GM12875 (cell line): ENCODE measurements around the gene CLIP4.

Experiments
- H3K4me3 ChIP-seq: one replicate; pipeline ENCODE4 v1.5.1; 2011; ENCODE audit warnings: low read depth, low read length, control low read depth
- CTCF ChIP-seq: IDR thresholded peaks from 2 replicates; pipeline ENCODE4 v1.5.1; 2011; ENCODE audit warnings: low read depth, mild to moderate bottlenecking, control low read depth, inconsistent platforms, low read length, moderate library complexity, borderline replicate concordance; ENCODE audit not compliant: insufficient read depth

CLIP4 gene

GRCh38 chr2:29139152-29139551, 23.9 kb downstream of the CLIP4 start:
- no peak for TF ChIP-seq CTCF
- H3K4me3 ChIP-seq = no peak overlapping the region

GRCh38 chr2:29139731-29140130, 24.5 kb downstream of the CLIP4 start:
- no peak overlapping the region for H3K4me3 ChIP-seq

GRCh38 chr2:29143657-29144056, 28.4 kb downstream of the CLIP4 start:
- TF ChIP-seq CTCF = no peak
- no peak overlapping the region for H3K4me3 ChIP-seq

More at GRCh38 chr2:29139731-29140130, 24.5 kb downstream of the CLIP4 start:
- TF ChIP-seq CTCF = no peak

GRCh38 chr2:29146197-29146596, 31.0 kb downstream of the CLIP4 start:
- no peak for TF ChIP-seq CTCF
- H3K4me3 ChIP-seq = no peak overlapping the region

- no peak overlapping the region for H3K4me3 ChIP-seq
- TF ChIP-seq CTCF = no peak
Observed at GRCh38 chr2:29147963-29148362, 32.7 kb downstream of the CLIP4 start.

GRCh38 chr2:29154610-29155009, 39.4 kb downstream of the CLIP4 start:
- no peak for TF ChIP-seq CTCF
- no peak overlapping the region for H3K4me3 ChIP-seq

- no peak for TF ChIP-seq CTCF
Observed at GRCh38 chr2:29155578-29155977, 40.4 kb downstream of the CLIP4 start.

More at GRCh38 chr2:29155578-29155977, 40.4 kb downstream of the CLIP4 start:
- H3K4me3 ChIP-seq = no peak overlapping the region
